PC-9 (cell line): ENCODE measurements around the gene DAPK2.

Source experiments
- EZH2 ChIP-seq: fragments of 200-600 bp; sonication (generic); IDR thresholded peaks from 2 replicates; pipeline ENCODE4 v1.8.0; 2017; ENCODE audit warnings: antibody characterized with exemption, low read depth
- TF ChIP-seq, protein P1 (sequence below): fragments of 200-600 bp; sonication (generic); conservative IDR thresholded peaks from 2 replicates; pipeline ENCODE4 v1.6.1; 2017; ENCODE audit warnings: mixed run types, antibody characterized with exemption, mild to moderate bottlenecking, moderate library complexity

DNA sequence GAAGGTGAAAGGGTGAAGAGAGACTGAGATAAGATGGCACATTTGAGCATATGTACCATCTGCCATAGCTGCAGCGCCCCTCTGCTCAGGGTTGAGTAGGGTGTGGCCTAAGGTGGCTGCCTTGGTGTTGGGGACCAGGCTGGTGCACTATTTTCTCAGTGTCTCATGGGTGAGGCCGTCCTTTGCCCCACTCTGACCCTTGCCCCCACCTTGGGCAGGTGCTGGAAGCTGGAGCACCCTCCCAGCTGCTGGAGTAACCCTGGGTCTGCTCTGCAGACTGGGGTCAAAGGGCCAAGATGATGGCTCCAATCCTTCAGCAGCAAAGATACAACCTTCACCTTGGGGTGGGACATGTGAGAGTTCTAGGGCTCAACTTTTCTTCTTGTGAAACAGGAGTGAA lies 69.2 kb downstream of the DAPK2 start:
- TF ChIP-seq, protein P1, sequence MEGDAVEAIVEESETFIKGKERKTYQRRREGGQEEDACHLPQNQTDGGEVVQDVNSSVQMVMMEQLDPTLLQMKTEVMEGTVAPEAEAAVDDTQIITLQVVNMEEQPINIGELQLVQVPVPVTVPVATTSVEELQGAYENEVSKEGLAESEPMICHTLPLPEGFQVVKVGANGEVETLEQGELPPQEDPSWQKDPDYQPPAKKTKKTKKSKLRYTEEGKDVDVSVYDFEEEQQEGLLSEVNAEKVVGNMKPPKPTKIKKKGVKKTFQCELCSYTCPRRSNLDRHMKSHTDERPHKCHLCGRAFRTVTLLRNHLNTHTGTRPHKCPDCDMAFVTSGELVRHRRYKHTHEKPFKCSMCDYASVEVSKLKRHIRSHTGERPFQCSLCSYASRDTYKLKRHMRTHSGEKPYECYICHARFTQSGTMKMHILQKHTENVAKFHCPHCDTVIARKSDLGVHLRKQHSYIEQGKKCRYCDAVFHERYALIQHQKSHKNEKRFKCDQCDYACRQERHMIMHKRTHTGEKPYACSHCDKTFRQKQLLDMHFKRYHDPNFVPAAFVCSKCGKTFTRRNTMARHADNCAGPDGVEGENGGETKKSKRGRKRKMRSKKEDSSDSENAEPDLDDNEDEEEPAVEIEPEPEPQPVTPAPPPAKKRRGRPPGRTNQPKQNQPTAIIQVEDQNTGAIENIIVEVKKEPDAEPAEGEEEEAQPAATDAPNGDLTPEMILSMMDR, result no peak
- no peak for TF ChIP-seq EZH2
